ENCODE results near the gene STK32B. TPM values are rescaled to one million over a fixed set of nuclear protein-coding genes. Genes with fewer than 3 reads are reported as not detected.

The STK32B gene
- total and polyA plus RNA-seq, 2 of the 8 experiments (the other 6 are each of a cell fraction or from before 2014, with no cell fraction given), result 2.3 to 2.5 TPM

- Histone ChIP-seq H2AFZ (ENCODE audit: low read length) (no peak overlapping the region), H2BK12ac (ENCODE audit: low read depth, low read length) (no peak overlapping the region), H3K4me3 (ENCODE audit: extremely low read depth in 1 of 4, insufficient read depth in 2 of 4, low read depth in 3 of 4, low read length in 4 of 4) (no peak overlapping the region), H4K5ac (ENCODE audit: insufficient read length, low read depth, low read length) (no peak overlapping the region), H3K23me2 (ENCODE audit: low read depth, low read length) (no peaks in the 10 kb centered on the region), H3K9ac (replicated peaks in 1 of 4; ENCODE audit: extremely low read depth in 1 of 4, low read depth in 3 of 4, low read length in 3 of 4) (no peak overlapping the region), H2BK120ac (replicated peaks; ENCODE audit: low read depth, low read length) (no peak overlapping the region), H2BK15ac (ENCODE audit: low read length) (no peak overlapping the region), H3K4me1 (replicated peaks in 1 of 4; ENCODE audit: control insufficient read depth in 3 of 4, insufficient read depth in 4 of 4, low read length in 3 of 4) (no peaks in the 10 kb centered on the region), H4K91ac (replicated peaks; ENCODE audit: insufficient read length, low read length) (no peak overlapping the region), H3K23ac (ENCODE audit: insufficient read length) (no peak overlapping the region), H2AK5ac (ENCODE audit: low read depth, low read length) (no peak overlapping the region), H4K8ac (ENCODE audit: extremely low read depth, insufficient read depth, low read length) (no peak overlapping the region), H3K4me2 (ENCODE audit: insufficient read depth in 1 of 2, low read depth in 2 of 2, low read length in 2 of 2) (no peak overlapping the region), H2BK20ac (ENCODE audit: low read length) (no peak overlapping the region), H3K27me3 (replicated peaks in 1 of 4; ENCODE audit: control insufficient read depth in 3 of 4, extremely low read depth in 1 of 4, insufficient read depth in 3 of 4, low read length in 3 of 4) (no peaks in the 10 kb centered on the region), H3K18ac (ENCODE audit: extremely low read depth, low read length) (no peak overlapping the region), H3K79me2 (ENCODE audit: control insufficient read depth in 1 of 2, insufficient read depth in 2 of 2, low read length in 2 of 2) (no peaks in the 10 kb centered on the region), H3K9me3 (ENCODE audit: insufficient read depth in 2 of 2, low read depth in 1 of 2, low read length in 1 of 2) (no peaks in the 10 kb centered on the region), H3K79me1 (ENCODE audit: low read depth, low read length) (no peaks in the 10 kb centered on the region), H3K4ac (replicated peaks; ENCODE audit: insufficient read length, low read depth, low read length) (no peak overlapping the region), H3K14ac (ENCODE audit: insufficient read length) (no peak overlapping the region), H4K20me1 (replicated peaks in 1 of 2; ENCODE audit: control insufficient read depth in 1 of 2, insufficient read depth in 2 of 2, low read length in 2 of 2) (no peaks in the 10 kb centered on the region), H2BK5ac (ENCODE audit: low read depth, low read length) (no peak overlapping the region), H3K36me3 (ENCODE audit: control insufficient read depth in 2 of 4, insufficient read depth in 4 of 4, low read length in 3 of 4) (no peaks in the 10 kb centered on the region), H3K56ac (replicated peaks; ENCODE audit: insufficient read length, low read depth, low read length) (no peak overlapping the region), H3K27ac (ENCODE audit: low read depth, low read length) (no peak overlapping the region)
- TF ChIP-seq CREB1 (IDR thresholded peaks at IDR 0.05) (no peak), TAF1 (IDR thresholded peaks at IDR 0.05; ENCODE audit: low read depth, low read length) (no peak), CBX8 (IDR thresholded peaks at IDR 0.05; ENCODE audit: borderline replicate concordance, low read depth, low read length) (no peak), HDAC6 (IDR thresholded peaks at IDR 0.05; ENCODE audit: low read depth, low read length) (no peak), BACH1 (IDR thresholded peaks at IDR 0.05; ENCODE audit: low read length) (no peak), TBP (IDR thresholded peaks at IDR 0.05; ENCODE audit: low read depth, low read length) (no peak)
- DNase-seq (ENCODE audit: low read depth in 1 of 2, low spot score in 2 of 2), result no peak
- 89% methylated on average over 2 of the region's 4 CpGs; no CpG with 5 or more reads in 1 of the 2 experiments for WGBS, 2 experiments (ENCODE audit: extremely low coverage in 1 of 2, insufficient coverage in 1 of 2, insufficient read length in 1 of 2, insufficient replicate concordance in 2 of 2, low coverage in 1 of 2, low lambda C conversion rate in 2 of 2, missing lambda C conversion rate in 1 of 2)
- no peak for FAIRE-seq
- CTCF ChIA-PET (ENCODE audit: partially characterized antibody), result interaction anchor here (5.5 kb wide), 1 partner anchor 9 kb away, joined by 40 read pairs; no protein-coding TSS in a partner anchor
- POLR2A ChIA-PET (ENCODE audit: partially characterized antibody), result no interaction called here
These were observed 400.0 kb downstream of the STK32B start for GRCh38 chr4:5451243-5451642.

Data from H1 (cell line).